ENCODE data around the gene RCAN2.

RCAN2 gene

GRCh38 chr6:46305833-46306232, 185.4 kb downstream of the RCAN2 start:
- Histone ChIP-seq H3K36me3 (ENCODE audit: control insufficient read depth, insufficient read depth, low read length) (no peaks in the 10 kb centered on the region), H3K27ac (ENCODE audit: low read depth, low read length) (no peak overlapping the region), H3K9ac (ENCODE audit: low read length) (no peak overlapping the region), H3K9me3 (ENCODE audit: control insufficient read depth, insufficient read depth, low read depth, low read length) (no peaks in the 10 kb centered on the region), H3K4me1 (ENCODE audit: control insufficient read depth, insufficient read depth, low read length) (no peaks in the 10 kb centered on the region), H3K27me3 (ENCODE audit: control insufficient read depth, insufficient read depth, low read length) (no peaks in the 10 kb centered on the region), H3K4me3 (ENCODE audit: low read depth, low read length) (no peak overlapping the region)

- no peak overlapping the region for H3K9ac ChIP-seq (ENCODE audit: low read length)
Observed at GRCh38 chr6:46305236-46305635, 186.0 kb downstream of the RCAN2 start.

GRCh38 chr6:46302816-46303215, 188.4 kb downstream of the RCAN2 start:
- H3K9ac ChIP-seq (ENCODE audit: low read length) = no peak overlapping the region
- no peaks in the 10 kb centered on the region for H3K4me1 ChIP-seq (ENCODE audit: control insufficient read depth, insufficient read depth, low read length)
- H3K27me3 ChIP-seq (ENCODE audit: control insufficient read depth, insufficient read depth, low read length) = no peaks in the 10 kb centered on the region
- H3K9me3 ChIP-seq (ENCODE audit: control insufficient read depth, insufficient read depth, low read depth, low read length) = no peaks in the 10 kb centered on the region
- H3K27ac ChIP-seq (ENCODE audit: low read depth, low read length) = no peak overlapping the region
- no peak overlapping the region for H3K4me3 ChIP-seq (ENCODE audit: low read depth, low read length)
- no peaks in the 10 kb centered on the region for H3K36me3 ChIP-seq (ENCODE audit: control insufficient read depth, insufficient read depth, low read length)

More at GRCh38 chr6:46305236-46305635, 186.0 kb downstream of the RCAN2 start:
- Histone ChIP-seq H3K9me3 (ENCODE audit: control insufficient read depth, insufficient read depth, low read depth, low read length) (no peaks in the 10 kb centered on the region), H3K4me1 (ENCODE audit: control insufficient read depth, insufficient read depth, low read length) (no peaks in the 10 kb centered on the region), H3K4me3 (ENCODE audit: low read depth, low read length) (no peak overlapping the region), H3K27me3 (ENCODE audit: control insufficient read depth, insufficient read depth, low read length) (no peaks in the 10 kb centered on the region), H3K27ac (ENCODE audit: low read depth, low read length) (no peak overlapping the region), H3K36me3 (ENCODE audit: control insufficient read depth, insufficient read depth, low read length) (no peaks in the 10 kb centered on the region)

- H3K4me3 ChIP-seq (ENCODE audit: low read depth, low read length) = no peak overlapping the region
- no peak overlapping the region for H3K9ac ChIP-seq (ENCODE audit: low read length)
- H3K9me3 ChIP-seq (ENCODE audit: control insufficient read depth, insufficient read depth, low read depth, low read length) = no peaks in the 10 kb centered on the region
- H3K36me3 ChIP-seq (ENCODE audit: control insufficient read depth, insufficient read depth, low read length) = no peaks in the 10 kb centered on the region
- H3K27me3 ChIP-seq (ENCODE audit: control insufficient read depth, insufficient read depth, low read length) = no peaks in the 10 kb centered on the region
- no peak overlapping the region for H3K27ac ChIP-seq (ENCODE audit: low read depth, low read length)
- H3K4me1 ChIP-seq (ENCODE audit: control insufficient read depth, insufficient read depth, low read length) = no peaks in the 10 kb centered on the region
Observed at GRCh38 chr6:46302176-46302575, 189.1 kb downstream of the RCAN2 start.

- H3K9me3 ChIP-seq (ENCODE audit: control insufficient read depth, insufficient read depth, low read depth, low read length) = no peaks in the 10 kb centered on the region
- H3K4me3 ChIP-seq (ENCODE audit: low read depth, low read length) = no peak overlapping the region
- H3K27me3 ChIP-seq (ENCODE audit: control insufficient read depth, insufficient read depth, low read length) = no peaks in the 10 kb centered on the region
- no peaks in the 10 kb centered on the region for H3K36me3 ChIP-seq (ENCODE audit: control insufficient read depth, insufficient read depth, low read length)
- H3K4me1 ChIP-seq (ENCODE audit: control insufficient read depth, insufficient read depth, low read length) = no peaks in the 10 kb centered on the region
- no peak overlapping the region for H3K27ac ChIP-seq (ENCODE audit: low read depth, low read length)
- no peak overlapping the region for H3K9ac ChIP-seq (ENCODE audit: low read length)
Observed at GRCh38 chr6:46299253-46299652, 192.0 kb downstream of the RCAN2 start.

GRCh38 chr6:46296586-46296985, 194.7 kb downstream of the RCAN2 start:
- Histone ChIP-seq H3K27me3 (ENCODE audit: control insufficient read depth, insufficient read depth, low read length) (no peaks in the 10 kb centered on the region), H3K27ac (ENCODE audit: low read depth, low read length) (no peak overlapping the region), H3K36me3 (ENCODE audit: control insufficient read depth, insufficient read depth, low read length) (no peaks in the 10 kb centered on the region), H3K4me1 (ENCODE audit: control insufficient read depth, insufficient read depth, low read length) (peaks cover 2% of the 10 kb centered on the region; the same call in 1 of the 2 replicates), H3K4me3 (ENCODE audit: low read depth, low read length) (no peak overlapping the region), H3K9ac (ENCODE audit: low read length) (no peak overlapping the region), H3K9me3 (ENCODE audit: control insufficient read depth, insufficient read depth, low read depth, low read length) (no peaks in the 10 kb centered on the region)

- Histone ChIP-seq H3K4me1 (ENCODE audit: control insufficient read depth, insufficient read depth, low read length) (peaks cover 6% of the 10 kb centered on the region; the same call in 1 of the 2 replicates), H3K9ac (ENCODE audit: low read length) (no peak overlapping the region), H3K4me3 (ENCODE audit: low read depth, low read length) (no peak overlapping the region), H3K27ac (ENCODE audit: low read depth, low read length) (no peak overlapping the region), H3K36me3 (ENCODE audit: control insufficient read depth, insufficient read depth, low read length) (no peaks in the 10 kb centered on the region), H3K27me3 (ENCODE audit: control insufficient read depth, insufficient read depth, low read length) (no peaks in the 10 kb centered on the region), H3K9me3 (ENCODE audit: control insufficient read depth, insufficient read depth, low read depth, low read length) (no peaks in the 10 kb centered on the region)
Observed at GRCh38 chr6:46293641-46294316, 197.5 kb downstream of the RCAN2 start.

- Histone ChIP-seq H3K4me1 (ENCODE audit: control insufficient read depth, insufficient read depth, low read length) (peaks cover 6% of the 10 kb centered on the region; the same call in 1 of the 2 replicates), H3K4me3 (ENCODE audit: low read depth, low read length) (no peak overlapping the region), H3K36me3 (ENCODE audit: control insufficient read depth, insufficient read depth, low read length) (no peaks in the 10 kb centered on the region), H3K27me3 (ENCODE audit: control insufficient read depth, insufficient read depth, low read length) (no peaks in the 10 kb centered on the region), H3K27ac (ENCODE audit: low read depth, low read length) (no peak overlapping the region), H3K9me3 (ENCODE audit: control insufficient read depth, insufficient read depth, low read depth, low read length) (no peaks in the 10 kb centered on the region), H3K9ac (ENCODE audit: low read length) (no peak overlapping the region)
Observed at GRCh38 chr6:46291880-46292279, 199.4 kb downstream of the RCAN2 start.

GRCh38 chr6:46291275-46291633, 200.0 kb downstream of the RCAN2 start:
- Histone ChIP-seq H3K4me3 (ENCODE audit: low read depth, low read length) (no peak overlapping the region), H3K36me3 (ENCODE audit: control insufficient read depth, insufficient read depth, low read length) (no peaks in the 10 kb centered on the region), H3K27ac (ENCODE audit: low read depth, low read length) (no peak overlapping the region), H3K9me3 (ENCODE audit: control insufficient read depth, insufficient read depth, low read depth, low read length) (no peaks in the 10 kb centered on the region), H3K9ac (ENCODE audit: low read length) (no peak overlapping the region), H3K27me3 (ENCODE audit: control insufficient read depth, insufficient read depth, low read length) (no peaks in the 10 kb centered on the region), H3K4me1 (ENCODE audit: control insufficient read depth, insufficient read depth, low read length) (peaks cover 6% of the 10 kb centered on the region; the same call in 1 of the 2 replicates)

- Histone ChIP-seq H3K27ac (ENCODE audit: low read depth, low read length) (no peak overlapping the region), H3K9ac (ENCODE audit: low read length) (no peak overlapping the region), H3K9me3 (ENCODE audit: control insufficient read depth, insufficient read depth, low read depth, low read length) (no peaks in the 10 kb centered on the region), H3K4me1 (ENCODE audit: control insufficient read depth, insufficient read depth, low read length) (peaks cover 6% of the 10 kb centered on the region; the same call in 1 of the 2 replicates), H3K27me3 (ENCODE audit: control insufficient read depth, insufficient read depth, low read length) (no peaks in the 10 kb centered on the region), H3K4me3 (ENCODE audit: low read depth, low read length) (no peak overlapping the region), H3K36me3 (ENCODE audit: control insufficient read depth, insufficient read depth, low read length) (no peaks in the 10 kb centered on the region)
Observed at GRCh38 chr6:46290421-46291274, 200.6 kb downstream of the RCAN2 start.

GRCh38 chr6:46289898-46290297, 201.4 kb downstream of the RCAN2 start:
- Histone ChIP-seq H3K4me3 (ENCODE audit: low read depth, low read length) (no peak overlapping the region), H3K27ac (ENCODE audit: low read depth, low read length) (no peak overlapping the region), H3K36me3 (ENCODE audit: control insufficient read depth, insufficient read depth, low read length) (no peaks in the 10 kb centered on the region), H3K9me3 (ENCODE audit: control insufficient read depth, insufficient read depth, low read depth, low read length) (no peaks in the 10 kb centered on the region), H3K9ac (ENCODE audit: low read length) (no peak overlapping the region), H3K27me3 (ENCODE audit: control insufficient read depth, insufficient read depth, low read length) (no peaks in the 10 kb centered on the region), H3K4me1 (ENCODE audit: control insufficient read depth, insufficient read depth, low read length) (peaks cover 6% of the 10 kb centered on the region; the same call in 1 of the 2 replicates)
